Endothelial cell of umbilical vein (primary cell): Measurements from ENCODE around the gene PYGB.

Experiments
- CTCF ChIP-seq, 2 donors: IDR thresholded peaks; 1 replicate in 1 of 2; 2 replicates in 1 of 2; pipeline ENCODE4 v1.5.1; 2011; ENCODE audit warnings: low read length in 2 of 2, mild to moderate bottlenecking in 2 of 2, moderate library complexity in 2 of 2, control low read depth in 1 of 2, inconsistent platforms in 1 of 2, low read depth in 1 of 2; ENCODE audit not compliant: insufficient read depth in 1 of 2; ENCODE audit errors: extremely low read depth in 1 of 2
- EZH2 ChIP-seq: IDR thresholded peaks from 2 replicates; pipeline ENCODE4 v1.6.1; 2012; ENCODE audit warnings: borderline replicate concordance, low read depth, mild to moderate bottlenecking, moderate library complexity, low read length, inconsistent platforms; ENCODE audit not compliant: severe bottlenecking
- MAX ChIP-seq: IDR thresholded peaks from 2 replicates; pipeline ENCODE4 v1.6.1; 2011; ENCODE audit not compliant: insufficient read depth, insufficient read length

GRCh38 chr20:25341716-25342680 is 94.1 kb downstream of the PYGB start:
- TF ChIP-seq CTCF (IDR thresholded peaks at IDR 0.05; ENCODE audit: extremely low read depth in 1 of 2, insufficient read depth in 1 of 2, low read depth in 1 of 2, low read length in 2 of 2) = no peak
- TF ChIP-seq EZH2 = no peak
- no peak for TF ChIP-seq MAX
